Kidney epithelial cell (primary cell): Measurements from ENCODE around the gene CIT. TPM values are rescaled to one million over a fixed set of nuclear protein-coding genes. Genes with fewer than 3 reads are reported as not detected.

Experiments used
- DNase-seq: peaks from one replicate; pipeline ENCODE4 v3.0.0-alpha.2; 2010; ENCODE audit warnings: low read depth
- H3K27me3 ChIP-seq: 2 replicates; pipeline ENCODE4 v1.6.0; 2011; ENCODE audit warnings: low read length; ENCODE audit not compliant: control insufficient read depth, insufficient read depth
- H3K36me3 ChIP-seq: 2 replicates; pipeline ENCODE4 v1.5.1; 2011; ENCODE audit warnings: low read length; ENCODE audit not compliant: control insufficient read depth, insufficient read depth
- H3K4me3 ChIP-seq: 2 replicates; pipeline ENCODE4 v1.5.1; 2011; ENCODE audit warnings: low read depth, mild to moderate bottlenecking, control low read depth, low read length
- CTCF ChIP-seq: IDR thresholded peaks from 2 replicates; pipeline ENCODE4 v1.5.1; 2011; ENCODE audit warnings: mild to moderate bottlenecking, moderate library complexity, low read length, control low read depth, inconsistent platforms; ENCODE audit not compliant: insufficient read depth, poor library complexity, severe bottlenecking
- total RNA-seq: library from RNA; depleted of rRNA; stranded (reverse); fragments of >200 nt; gene quantifications from 2 replicates; pipeline ENCODE4 v1.2.3, GENCODE V29; 2015

The CIT gene
- total RNA-seq, 1 donor from 2014 or later: 4.3 TPM

GRCh38 chr12:119838826-119839600 lies 38.1 kb downstream of the CIT start:
- no peaks in the 10 kb centered on the region for H3K27me3 ChIP-seq
- no peak for DNase-seq
- no peaks in the 10 kb centered on the region for H3K36me3 ChIP-seq
- TF ChIP-seq CTCF: no peak
- H3K4me3 ChIP-seq: no peak overlapping the region

- no peaks in the 10 kb centered on the region for H3K27me3 ChIP-seq
- no peaks in the 10 kb centered on the region for H3K36me3 ChIP-seq
- TF ChIP-seq CTCF: no peak
- no peak for DNase-seq
- H3K4me3 ChIP-seq: no peak overlapping the region
These were observed 40.3 kb downstream of the CIT start for GRCh38 chr12:119836781-119837180.

- Histone ChIP-seq H3K27me3 (no peaks in the 10 kb centered on the region), H3K36me3 (no peaks in the 10 kb centered on the region), H3K4me3 (no peak overlapping the region)
- no peak for DNase-seq
- TF ChIP-seq CTCF: peak; percentile 20
These were observed 42.1 kb downstream of the CIT start for GRCh38 chr12:119835068-119835467.

GRCh38 chr12:119829439-119829838 lies 47.7 kb downstream of the CIT start:
- H3K4me3 ChIP-seq: no peak overlapping the region
- no peaks in the 10 kb centered on the region for H3K27me3 ChIP-seq
- DNase-seq: no peak
- TF ChIP-seq CTCF: no peak
- no peaks in the 10 kb centered on the region for H3K36me3 ChIP-seq

DNA sequence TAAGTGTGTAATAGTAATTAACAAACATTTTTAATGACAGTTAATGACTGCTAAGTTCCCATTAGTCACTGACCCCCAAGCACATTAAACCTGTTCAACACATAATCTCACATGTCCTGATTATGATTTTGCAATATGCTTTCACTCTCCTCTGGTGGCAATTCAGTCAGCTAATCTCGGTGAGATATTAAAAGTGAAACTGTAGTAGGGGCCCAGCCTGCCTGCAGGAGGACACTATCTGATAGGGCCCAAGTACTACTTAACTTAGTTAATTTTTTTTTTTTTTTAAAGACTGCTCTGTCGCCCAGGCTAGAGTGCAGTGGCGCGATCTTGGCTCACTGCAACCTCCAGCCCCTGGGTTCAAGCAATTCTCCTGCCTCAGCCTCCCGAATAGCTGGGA lies 48.8 kb downstream of the CIT start:
- DNase-seq: no peak
- Histone ChIP-seq H3K4me3 (no peak overlapping the region), H3K36me3 (no peaks in the 10 kb centered on the region), H3K27me3 (no peaks in the 10 kb centered on the region)
- no peak for TF ChIP-seq CTCF

- Histone ChIP-seq H3K4me3 (no peak overlapping the region), H3K36me3 (no peaks in the 10 kb centered on the region), H3K27me3 (no peaks in the 10 kb centered on the region)
- no peak for DNase-seq
- TF ChIP-seq CTCF: no peak
These were observed 49.4 kb downstream of the CIT start for GRCh38 chr12:119827760-119828159.
